Ishikawa (cell line): Measurements from ENCODE around the gene MYL5.

Source experiments
- CEBPB ChIP-seq: IDR thresholded peaks from 2 replicates; pipeline ENCODE4 v1.6.1; 2012
- CREB1 ChIP-seq: IDR thresholded peaks from 2 replicates; pipeline ENCODE4 v1.6.1; 2012; ENCODE audit warnings: low read depth
- EGR1 ChIP-seq: IDR thresholded peaks from 2 replicates; pipeline ENCODE4 v1.6.1; 2012
- EP300 ChIP-seq: IDR thresholded peaks from 2 replicates; pipeline ENCODE4 v1.6.1; 2012; ENCODE audit warnings: borderline replicate concordance
- FOXM1 ChIP-seq: IDR thresholded peaks from 2 replicates; pipeline ENCODE4 v1.6.1; 2012; ENCODE audit warnings: low read depth, borderline replicate concordance
- NFIC ChIP-seq: IDR thresholded peaks from 2 replicates; pipeline ENCODE4 v1.6.1; 2012
- RAD21 ChIP-seq: IDR thresholded peaks from 2 replicates; pipeline ENCODE4 v1.6.1; 2012; ENCODE audit warnings: low read depth
- TAF1 ChIP-seq: IDR thresholded peaks from 2 replicates; pipeline ENCODE4 v1.6.1; 2012; ENCODE audit warnings: low read depth, mild to moderate bottlenecking
- TCF12 ChIP-seq: IDR thresholded peaks from 2 replicates; pipeline ENCODE4 v1.6.1; 2012; ENCODE audit warnings: low read depth
- TEAD4 ChIP-seq: IDR thresholded peaks from 2 replicates; pipeline ENCODE4 v1.6.1; 2012
- YY1 ChIP-seq: IDR thresholded peaks from 2 replicates; pipeline ENCODE4 v1.6.1; 2012; ENCODE audit warnings: low read depth
- ZBTB7A ChIP-seq: IDR thresholded peaks from 2 replicates; pipeline ENCODE4 v1.6.1; 2012; ENCODE audit warnings: low read depth
- TF ChIP-seq, protein P1 (sequence below): IDR thresholded peaks from 2 replicates; pipeline ENCODE4 v1.6.1; 2012; ENCODE audit warnings: low read depth, mild to moderate bottlenecking
- TF ChIP-seq, protein P2 (sequence below): IDR thresholded peaks from 2 replicates; pipeline ENCODE4 v1.6.1; 2012
- TF ChIP-seq, protein P3 (sequence below): IDR thresholded peaks from 2 replicates; pipeline ENCODE4 v1.6.1; 2012

Gene MYL5

DNA sequence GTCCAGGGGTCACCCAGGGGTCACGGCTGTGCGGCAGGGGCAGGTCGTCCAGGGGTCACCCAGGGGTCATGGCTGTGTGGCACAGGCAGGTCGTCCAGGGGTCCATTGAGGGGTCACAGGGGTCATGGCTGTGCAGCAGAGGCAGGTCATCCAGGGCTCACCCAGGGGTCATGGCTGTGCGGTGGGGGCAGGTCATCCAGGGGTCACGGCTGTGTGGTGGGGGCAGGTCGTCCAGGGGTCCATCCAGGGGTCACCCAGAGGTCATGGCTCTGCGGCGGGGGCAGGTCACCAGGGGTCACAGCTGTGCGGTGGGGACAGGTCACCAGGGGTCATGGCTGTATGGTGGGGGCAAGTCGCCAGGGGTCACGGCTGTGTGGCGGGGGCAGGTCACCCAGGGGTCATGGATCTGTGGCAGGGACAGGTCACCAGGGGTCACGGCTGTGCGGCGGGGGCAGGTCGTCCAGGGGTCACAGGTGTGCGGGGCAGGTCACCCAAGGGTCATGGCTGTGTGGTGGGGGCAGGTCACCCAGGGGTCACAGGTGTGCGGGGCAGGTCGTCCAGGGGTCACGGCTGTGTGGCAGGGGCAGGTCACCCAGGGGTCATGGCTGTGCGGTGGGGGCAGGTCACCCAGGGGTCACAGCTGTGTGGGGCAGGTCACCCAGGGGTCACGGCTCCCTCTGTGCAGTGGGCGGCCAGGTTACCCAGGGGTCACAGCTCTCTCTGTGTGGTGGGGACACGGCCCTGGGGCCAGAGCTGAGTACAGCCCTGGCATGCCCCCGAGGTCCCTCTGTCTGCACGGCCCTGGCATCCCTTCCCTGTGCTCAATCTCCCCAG, 16.3 kb upstream of the MYL5 start:
- TF ChIP-seq YY1 (no peak), TAF1 (no peak), TCF12 (no peak), CEBPB (no peak), TEAD4 (no peak), NFIC (no peak), ZBTB7A (no peak), FOXM1 (no peak), RAD21 (no peak), CREB1 (no peak), EGR1 (no peak), EP300 (no peak)
- TF ChIP-seq, protein P1, sequence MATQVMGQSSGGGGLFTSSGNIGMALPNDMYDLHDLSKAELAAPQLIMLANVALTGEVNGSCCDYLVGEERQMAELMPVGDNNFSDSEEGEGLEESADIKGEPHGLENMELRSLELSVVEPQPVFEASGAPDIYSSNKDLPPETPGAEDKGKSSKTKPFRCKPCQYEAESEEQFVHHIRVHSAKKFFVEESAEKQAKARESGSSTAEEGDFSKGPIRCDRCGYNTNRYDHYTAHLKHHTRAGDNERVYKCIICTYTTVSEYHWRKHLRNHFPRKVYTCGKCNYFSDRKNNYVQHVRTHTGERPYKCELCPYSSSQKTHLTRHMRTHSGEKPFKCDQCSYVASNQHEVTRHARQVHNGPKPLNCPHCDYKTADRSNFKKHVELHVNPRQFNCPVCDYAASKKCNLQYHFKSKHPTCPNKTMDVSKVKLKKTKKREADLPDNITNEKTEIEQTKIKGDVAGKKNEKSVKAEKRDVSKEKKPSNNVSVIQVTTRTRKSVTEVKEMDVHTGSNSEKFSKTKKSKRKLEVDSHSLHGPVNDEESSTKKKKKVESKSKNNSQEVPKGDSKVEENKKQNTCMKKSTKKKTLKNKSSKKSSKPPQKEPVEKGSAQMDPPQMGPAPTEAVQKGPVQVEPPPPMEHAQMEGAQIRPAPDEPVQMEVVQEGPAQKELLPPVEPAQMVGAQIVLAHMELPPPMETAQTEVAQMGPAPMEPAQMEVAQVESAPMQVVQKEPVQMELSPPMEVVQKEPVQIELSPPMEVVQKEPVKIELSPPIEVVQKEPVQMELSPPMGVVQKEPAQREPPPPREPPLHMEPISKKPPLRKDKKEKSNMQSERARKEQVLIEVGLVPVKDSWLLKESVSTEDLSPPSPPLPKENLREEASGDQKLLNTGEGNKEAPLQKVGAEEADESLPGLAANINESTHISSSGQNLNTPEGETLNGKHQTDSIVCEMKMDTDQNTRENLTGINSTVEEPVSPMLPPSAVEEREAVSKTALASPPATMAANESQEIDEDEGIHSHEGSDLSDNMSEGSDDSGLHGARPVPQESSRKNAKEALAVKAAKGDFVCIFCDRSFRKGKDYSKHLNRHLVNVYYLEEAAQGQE: no peak
- TF ChIP-seq, protein P2, sequence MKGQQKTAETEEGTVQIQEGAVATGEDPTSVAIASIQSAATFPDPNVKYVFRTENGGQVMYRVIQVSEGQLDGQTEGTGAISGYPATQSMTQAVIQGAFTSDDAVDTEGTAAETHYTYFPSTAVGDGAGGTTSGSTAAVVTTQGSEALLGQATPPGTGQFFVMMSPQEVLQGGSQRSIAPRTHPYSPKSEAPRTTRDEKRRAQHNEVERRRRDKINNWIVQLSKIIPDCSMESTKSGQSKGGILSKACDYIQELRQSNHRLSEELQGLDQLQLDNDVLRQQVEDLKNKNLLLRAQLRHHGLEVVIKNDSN: no peak

DNA sequence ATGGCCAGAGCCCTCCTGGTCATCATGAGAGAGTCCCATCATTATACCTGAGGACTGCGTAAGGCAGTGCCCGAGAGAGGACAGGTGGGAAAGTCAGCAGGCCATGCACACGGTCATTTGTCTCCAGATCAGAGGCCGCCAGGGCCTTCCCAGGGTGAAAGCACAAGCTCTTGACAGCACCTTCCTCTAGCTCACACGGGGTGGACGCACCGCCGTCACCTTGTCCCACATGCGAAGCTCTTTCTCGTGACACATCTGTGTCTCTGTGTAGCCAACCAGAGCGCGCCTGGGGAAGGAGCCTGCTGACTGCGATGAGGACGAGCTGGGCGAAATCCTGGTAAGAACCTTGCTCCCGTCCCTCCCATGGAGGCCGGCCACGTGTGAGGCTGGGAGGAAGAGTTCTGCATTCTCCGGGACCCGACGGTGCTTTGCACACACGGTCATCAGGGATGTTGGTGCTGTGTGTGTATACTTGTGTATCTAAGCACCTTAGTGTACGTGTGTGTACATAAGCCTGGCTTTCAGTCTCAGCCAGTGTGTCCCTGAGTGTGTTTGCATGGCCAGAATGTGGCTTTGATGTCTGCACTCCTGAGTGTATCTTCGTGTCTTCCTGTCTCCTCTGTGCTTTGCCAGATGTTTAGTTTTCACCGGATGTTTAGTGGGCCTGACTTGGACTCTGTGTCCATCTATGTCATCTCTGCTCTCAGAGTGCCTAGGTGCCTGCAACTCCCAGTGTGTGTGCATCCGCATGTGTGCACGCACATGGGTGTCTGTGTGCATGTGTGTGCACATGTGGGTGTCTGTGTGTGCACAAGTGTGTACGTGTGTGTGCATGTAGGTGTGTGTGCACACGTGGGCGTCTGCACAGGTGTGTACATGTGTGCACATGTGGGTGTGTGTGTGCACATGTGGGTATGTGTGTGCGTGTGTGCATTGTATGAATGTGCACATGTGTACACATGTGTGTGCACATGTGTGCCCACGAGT, 15.4 kb upstream of the MYL5 start:
- TF ChIP-seq, protein P3, sequence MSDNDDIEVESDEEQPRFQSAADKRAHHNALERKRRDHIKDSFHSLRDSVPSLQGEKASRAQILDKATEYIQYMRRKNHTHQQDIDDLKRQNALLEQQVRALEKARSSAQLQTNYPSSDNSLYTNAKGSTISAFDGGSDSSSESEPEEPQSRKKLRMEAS: no peak
- TF ChIP-seq YY1 (no peak), TAF1 (no peak), RAD21 (no peak), TEAD4 (no peak), CREB1 (no peak), ZBTB7A (no peak)
- TF ChIP-seq, protein P2: no peak

DNA sequence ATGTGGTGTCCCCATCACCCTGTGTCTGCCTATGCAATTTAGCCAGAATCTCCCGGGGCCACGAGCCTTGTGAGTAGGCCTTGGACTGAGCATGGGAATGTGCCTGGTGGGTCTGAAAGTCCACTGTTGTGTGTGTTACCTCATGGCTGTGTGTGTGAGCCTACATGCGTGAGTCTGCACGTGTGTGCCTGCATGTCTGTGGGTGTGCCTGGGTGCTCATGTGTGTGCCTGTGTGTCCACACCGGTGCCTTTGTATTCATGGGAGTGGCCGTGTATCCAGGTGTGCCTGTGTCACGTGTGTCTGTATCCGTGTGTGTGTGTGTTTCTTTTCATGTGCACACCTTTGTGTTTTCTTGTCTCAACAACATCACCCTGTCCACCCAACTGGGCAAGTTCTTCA, 14.5 kb upstream of the MYL5 start:
- no peak for TF ChIP-seq TAF1
- no peak for TF ChIP-seq ZBTB7A
- TF ChIP-seq CEBPB: no peak
- TF ChIP-seq, protein P3: no peak
- no peak for TF ChIP-seq FOXM1
- TF ChIP-seq, protein P2: no peak
- TF ChIP-seq EP300: no peak
- no peak for TF ChIP-seq EGR1
- no peak for TF ChIP-seq TCF12
- TF ChIP-seq CREB1: no peak
- no peak for TF ChIP-seq TEAD4
- TF ChIP-seq NFIC: no peak
- TF ChIP-seq RAD21: no peak
- TF ChIP-seq, protein P1: no peak
- TF ChIP-seq YY1: no peak

DNA sequence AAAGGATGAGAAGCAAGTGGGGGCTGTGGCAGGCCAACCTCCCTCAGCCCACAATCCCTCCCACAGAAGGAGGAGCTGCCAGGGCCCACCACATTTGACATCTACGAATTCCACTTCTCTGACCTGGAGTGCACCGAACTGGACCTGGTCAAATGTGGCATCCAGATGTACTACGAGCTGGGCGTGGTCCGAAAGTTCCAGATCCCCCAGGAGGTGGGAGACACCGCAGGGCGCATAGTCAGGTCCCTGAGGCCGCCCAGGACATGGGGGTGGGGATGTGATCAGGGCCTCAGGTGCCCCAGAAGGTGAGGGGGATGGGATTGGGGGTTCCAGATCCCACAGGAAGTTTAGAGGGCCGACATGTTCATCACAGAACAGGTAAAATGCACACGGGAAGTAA, 13.9 kb upstream of the MYL5 start:
- no peak for TF ChIP-seq EP300
- no peak for TF ChIP-seq FOXM1
- no peak for TF ChIP-seq RAD21
- TF ChIP-seq, protein P3: no peak
- TF ChIP-seq, protein P1: no peak
- TF ChIP-seq EGR1: no peak
- no peak for TF ChIP-seq TEAD4
- no peak for TF ChIP-seq YY1
- no peak for TF ChIP-seq CREB1
- no peak for TF ChIP-seq TCF12
